Ishikawa (cell line): Measurements from ENCODE around the gene TACC2.

ENCODE experiments used
- CEBPB ChIP-seq: IDR thresholded peaks from 2 replicates; pipeline ENCODE4 v1.6.1; 2012
- CREB1 ChIP-seq: IDR thresholded peaks from 2 replicates; pipeline ENCODE4 v1.6.1; 2012; ENCODE audit warnings: low read depth
- EGR1 ChIP-seq: IDR thresholded peaks from 2 replicates; pipeline ENCODE4 v1.6.1; 2012
- EP300 ChIP-seq: IDR thresholded peaks from 2 replicates; pipeline ENCODE4 v1.6.1; 2012; ENCODE audit warnings: borderline replicate concordance
- FOXM1 ChIP-seq: IDR thresholded peaks from 2 replicates; pipeline ENCODE4 v1.6.1; 2012; ENCODE audit warnings: low read depth, borderline replicate concordance
- MAX ChIP-seq: IDR thresholded peaks from 2 replicates; pipeline ENCODE4 v1.6.1; 2012
- NFIC ChIP-seq: IDR thresholded peaks from 2 replicates; pipeline ENCODE4 v1.6.1; 2012
- RAD21 ChIP-seq: IDR thresholded peaks from 2 replicates; pipeline ENCODE4 v1.6.1; 2012; ENCODE audit warnings: low read depth
- REST ChIP-seq: IDR thresholded peaks from 2 replicates; pipeline ENCODE4 v1.6.1; 2012; ENCODE audit warnings: low read depth, mild to moderate bottlenecking
- TAF1 ChIP-seq: IDR thresholded peaks from 2 replicates; pipeline ENCODE4 v1.6.1; 2012; ENCODE audit warnings: low read depth, mild to moderate bottlenecking
- TCF12 ChIP-seq: IDR thresholded peaks from 2 replicates; pipeline ENCODE4 v1.6.1; 2012; ENCODE audit warnings: low read depth
- TEAD4 ChIP-seq: IDR thresholded peaks from 2 replicates; pipeline ENCODE4 v1.6.1; 2012
- USF1 ChIP-seq: IDR thresholded peaks from 2 replicates; pipeline ENCODE4 v1.6.1; 2012
- YY1 ChIP-seq: IDR thresholded peaks from 2 replicates; pipeline ENCODE4 v1.6.1; 2012; ENCODE audit warnings: low read depth
- ZBTB7A ChIP-seq: IDR thresholded peaks from 2 replicates; pipeline ENCODE4 v1.6.1; 2012; ENCODE audit warnings: low read depth

The TACC2 gene

GRCh38 chr10:122091722-122092121, 102.8 kb downstream of the TACC2 start:
- peak; percentile 23; the same call in 1 of the 2 replicates for TF ChIP-seq REST
- TF ChIP-seq MAX: no peak

GRCh38 chr10:122093076-122093475, 104.1 kb downstream of the TACC2 start:
- TF ChIP-seq ZBTB7A (no peak), CEBPB (no peak)

- TF ChIP-seq REST: no peak
- TF ChIP-seq TCF12: no peak
- no peak for TF ChIP-seq MAX
- no peak for TF ChIP-seq TAF1
- no peak for TF ChIP-seq ZBTB7A
- no peak for TF ChIP-seq CREB1
Observed at GRCh38 chr10:122096705-122097104, 107.7 kb downstream of the TACC2 start.

- TF ChIP-seq TEAD4 (no peak), ZBTB7A (no peak), NFIC (no peak), TCF12 (no peak), RAD21 (no peak), FOXM1 (no peak), MAX (no peak), USF1 (no peak), CREB1 (no peak), EP300 (no peak), EGR1 (no peak), REST (no peak), TAF1 (no peak), CEBPB (no peak), YY1 (no peak)
Observed at GRCh38 chr10:122097935-122098334, 109.0 kb downstream of the TACC2 start.

- no peak for TF ChIP-seq EP300
- no peak for TF ChIP-seq YY1
- no peak for TF ChIP-seq NFIC
- TF ChIP-seq MAX: no peak
- no peak for TF ChIP-seq FOXM1
- TF ChIP-seq CEBPB: no peak
- TF ChIP-seq CREB1: no peak
- no peak for TF ChIP-seq TEAD4
- no peak for TF ChIP-seq TAF1
- no peak for TF ChIP-seq REST
- TF ChIP-seq USF1: no peak
- TF ChIP-seq EGR1: no peak
Observed at GRCh38 chr10:122098924-122099323, 110.0 kb downstream of the TACC2 start.
